Peyer's patch (tissue), 4 donors: ENCODE results near the gene DCXR.
A peak's percentile ranks its signal among the peaks of the same experiment; 100 is the strongest.

Experiments
- CTCF ChIP-seq, 6 experiments: fragments of 450-650 bp in 4 of 6; fragments of 200-600 bp in 2 of 6; sonication (generic) in 1 of 6; IDR thresholded peaks; one replicate each; pipeline ENCODE4 v1.5.1; 2017 to 2019; ENCODE audit warnings: antibody characterized with exemption in 6 of 6, mild to moderate bottlenecking in 3 of 6, moderate library complexity in 1 of 6
- POLR2A ChIP-seq, 2 donors: fragments of 450-650 bp; IDR thresholded peaks; one replicate each; pipeline ENCODE4 v1.5.1; 2017; ENCODE audit warnings: antibody characterized with exemption in 2 of 2, mild to moderate bottlenecking in 2 of 2, moderate library complexity in 2 of 2

- TF ChIP-seq CTCF (IDR thresholded peaks at IDR 0.05) (no peak), POLR2A (IDR thresholded peaks at IDR 0.05) (peak; percentile 53 to 69)
Measured at GRCh38 chr17:82022310-82022980, 15.1 kb downstream of the DCXR start, which contains the start of gene CENPX.
